Measurements from ENCODE around the gene INPP5A. TPM values are rescaled to one million over a fixed set of nuclear protein-coding genes. Genes with fewer than 3 reads are reported as not detected.
"Not testable (repeated sequence)": the region's sequence is repeated elsewhere in the genome, so short reads cannot be mapped to it uniquely, and the experiment has no call there.

INPP5A gene
- total RNA-seq, 4 donors from 2014 or later = 34.8 to 80.8 (median 52.8) TPM

GRCh38 chr10:132551093-132551807, 13.7 kb downstream of the INPP5A start:
- TF ChIP-seq POLR2AphosphoS5 (IDR thresholded peaks at IDR 0.05) (no peak), POLR2A (IDR thresholded peaks at IDR 0.05) (no peak), EP300 (IDR thresholded peaks at IDR 0.05; ENCODE audit: low read depth) (no peak), CTCF (IDR thresholded peaks at IDR 0.05) (no peak)
- Histone ChIP-seq H3K4me1 (peaks cover 0 to 30% (median 14%) of the 10 kb centered on the region in 4 donors), H3K4me3 (no peak overlapping the region), H3K9me3 (no peaks in the 10 kb centered on the region), H3K36me3 (no peaks in the 10 kb centered on the region), H3K27ac (peak overlapping the region in 2 of 4 donors; percentile 30 to 32), H3K27me3 (no peaks in the 10 kb centered on the region)
- WGBS, 2 donors (ENCODE audit: low coverage in 1 of 2) = 39 to 59% methylated on average over 3 to 15 of the region's 15 CpGs
- intact Hi-C loops (cut with DNase I; ENCODE audit: low total_unique reads) (no loop called here), in situ Hi-C loops (cut with MboI; ENCODE audit: low pct_ligation_motif_present in 1 of 4, low pct_unique_long_range_greater_than_20kb in 1 of 4, low sequenced_read_pairs in 3 of 4) (no loop called here)
- no peak for DNase-seq

- Histone ChIP-seq H3K9me3 (no peaks in the 10 kb centered on the region), H3K27me3 (no peaks in the 10 kb centered on the region), H3K36me3 (no peaks in the 10 kb centered on the region), H3K4me1 (peaks cover 0 to 25% (median 9%) of the 10 kb centered on the region in 4 donors), H3K4me3 (no peak overlapping the region), H3K27ac (peak overlapping the region in 1 of 4 donors; percentile 30)
- intact Hi-C loops (cut with DNase I; ENCODE audit: low total_unique reads) = no loop called here
- in situ Hi-C loops (cut with MboI; ENCODE audit: low pct_ligation_motif_present in 1 of 4, low pct_unique_long_range_greater_than_20kb in 1 of 4, low sequenced_read_pairs in 3 of 4) = no loop called here
- WGBS, 2 donors (ENCODE audit: low coverage in 1 of 2) = 78% methylated on average over 8 of the region's 8 CpGs; no CpG with 5 or more reads in 1 of the 2 donors
- no peak for TF ChIP-seq POLR2A (IDR thresholded peaks at IDR 0.05)
- TF ChIP-seq CTCF (IDR thresholded peaks at IDR 0.05) = no peak
- TF ChIP-seq EP300 (IDR thresholded peaks at IDR 0.05; ENCODE audit: low read depth) = no peak
- no peak for TF ChIP-seq POLR2AphosphoS5 (IDR thresholded peaks at IDR 0.05)
- no peak for DNase-seq
Measured at GRCh38 chr10:132551808-132552130, 14.2 kb downstream of the INPP5A start.

- H3K9me3 ChIP-seq; H3K4me3 ChIP-seq; H3K36me3 ChIP-seq; H3K27me3 ChIP-seq; in situ Hi-C loops (cut with MboI; ENCODE audit: low pct_ligation_motif_present in 1 of 4, low pct_unique_long_range_greater_than_20kb in 1 of 4, low sequenced_read_pairs in 3 of 4); H3K27ac ChIP-seq; DNase-seq; intact Hi-C loops (cut with DNase I; ENCODE audit: low total_unique reads): not testable (repeated sequence)
- peaks cover 0 to 18% (median 2%) of the 10 kb centered on the region in 4 donors for H3K4me1 ChIP-seq
- 95% methylated on average over 3 to 6 of the region's 6 CpGs for WGBS, 2 donors (ENCODE audit: low coverage in 1 of 2)
Measured at GRCh38 chr10:132552635-132553034, 15.0 kb downstream of the INPP5A start.

- 83 to 95% methylated on average over 2 to 3 of the region's 3 CpGs for WGBS, 2 donors (ENCODE audit: low coverage in 1 of 2)
- H3K36me3 ChIP-seq; H3K4me3 ChIP-seq; intact Hi-C loops (cut with DNase I; ENCODE audit: low total_unique reads); DNase-seq; H3K9me3 ChIP-seq; in situ Hi-C loops (cut with MboI; ENCODE audit: low pct_ligation_motif_present in 1 of 4, low pct_unique_long_range_greater_than_20kb in 1 of 4, low sequenced_read_pairs in 3 of 4); H3K27me3 ChIP-seq; H3K27ac ChIP-seq: not testable (repeated sequence)
- H3K4me1 ChIP-seq = peaks cover 0 to 22% (median 2%) of the 10 kb centered on the region in 4 donors
Measured at GRCh38 chr10:132553568-132553967, 16.0 kb downstream of the INPP5A start.

- WGBS, 2 donors (ENCODE audit: low coverage in 1 of 2) = 92 to 94% methylated on average over 6 to 18 of the region's 19 CpGs
- peaks cover 0 to 21% (median 2%) of the 10 kb centered on the region in 4 donors for H3K4me1 ChIP-seq
- H3K36me3 ChIP-seq = no peaks in the 10 kb centered on the region
- no peaks in the 10 kb centered on the region for H3K27me3 ChIP-seq
- intact Hi-C loops (cut with DNase I; ENCODE audit: low total_unique reads) = no loop called here
- in situ Hi-C loops (cut with MboI; ENCODE audit: low pct_ligation_motif_present in 1 of 4, low pct_unique_long_range_greater_than_20kb in 1 of 4, low sequenced_read_pairs in 3 of 4) = no loop called here
- no peak for DNase-seq
- TF ChIP-seq CTCF (IDR thresholded peaks at IDR 0.05) (no peak), EP300 (IDR thresholded peaks at IDR 0.05; ENCODE audit: low read depth) (no peak), POLR2A (IDR thresholded peaks at IDR 0.05) (no peak), POLR2AphosphoS5 (IDR thresholded peaks at IDR 0.05) (no peak)
- H3K4me3 ChIP-seq = no peak overlapping the region
- no peak overlapping the region for H3K27ac ChIP-seq
- no peaks in the 10 kb centered on the region for H3K9me3 ChIP-seq
Measured at GRCh38 chr10:132554053-132554990, 16.7 kb downstream of the INPP5A start.

Data from transverse colon (tissue), 4 donors.